ENCODE data around the gene TRPC6. TPM values are rescaled to one million over a fixed set of nuclear protein-coding genes. Genes with fewer than 3 reads are reported as not detected.
"Not testable (repeated sequence)": the region's sequence is repeated elsewhere in the genome, so short reads cannot be mapped to it uniquely, and the experiment has no call there.

The TRPC6 gene
- total RNA-seq, 2 experiments from 2014 or later: not detected

DNA sequence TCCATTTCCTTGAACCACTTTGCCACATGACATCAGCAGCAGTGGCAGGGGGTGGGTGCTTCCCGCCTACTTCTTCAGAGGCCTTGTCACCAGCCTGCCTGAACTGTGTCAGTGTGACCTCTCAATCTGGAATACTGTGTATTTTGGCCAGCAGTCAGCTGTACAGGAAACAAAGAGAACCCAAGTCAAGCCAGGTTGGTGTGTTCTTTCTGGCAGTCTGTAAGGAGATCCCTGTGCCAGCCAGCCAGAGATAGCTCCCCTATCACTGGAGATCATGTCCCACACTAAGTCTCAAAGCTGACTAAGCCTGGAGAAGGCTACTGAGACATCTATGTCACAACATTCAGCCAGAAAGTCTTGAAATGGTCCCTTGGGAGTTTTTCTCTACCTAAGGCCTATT is 142.1 kb downstream of the TRPC6 start:
- DNase-seq: no peak
- H3K36me3 Mint-ChIP-seq (ENCODE audit: low read depth): no peaks in the 10 kb centered on the region
- no peaks in the 10 kb centered on the region for H3K27me3 Mint-ChIP-seq
- no peak overlapping the region for H3K27ac Mint-ChIP-seq
- no peaks in the 10 kb centered on the region for H3K4me1 Mint-ChIP-seq
- POLR2A ChIA-PET: no interaction called here
- CTCF ChIA-PET: no interaction called here
- no peak overlapping the region for H3K4me3 Mint-ChIP-seq
- H3K9me3 Mint-ChIP-seq: no peaks in the 10 kb centered on the region

DNA sequence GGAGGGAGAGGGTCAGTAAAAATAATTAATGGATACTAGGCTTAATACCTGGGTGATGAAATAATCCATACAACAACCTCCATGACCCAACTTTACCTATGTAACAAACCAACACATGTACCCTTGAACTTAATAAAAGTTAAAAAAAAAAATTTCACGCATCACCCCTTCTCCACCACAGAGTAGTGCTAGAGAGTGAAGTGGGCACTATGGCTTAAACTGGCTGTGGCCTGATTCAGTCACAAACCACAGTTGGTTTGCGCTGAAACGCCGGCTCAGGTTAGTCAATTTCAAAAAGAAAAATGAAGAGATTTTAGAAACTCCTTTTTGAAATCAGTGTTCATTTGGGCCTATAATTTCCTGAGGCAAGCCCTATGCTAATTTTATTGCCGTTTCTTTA is 144.3 kb downstream of the TRPC6 start:
- ChIA-PET POLR2A (no interaction called here), CTCF (no interaction called here)
- no peak for DNase-seq
- no peak overlapping the region for H3K4me3 Mint-ChIP-seq
- no peaks in the 10 kb centered on the region for H3K36me3 Mint-ChIP-seq (ENCODE audit: low read depth)
- H3K27ac Mint-ChIP-seq: no peak overlapping the region
- no peaks in the 10 kb centered on the region for H3K4me1 Mint-ChIP-seq
- H3K9me3 Mint-ChIP-seq: no peaks in the 10 kb centered on the region
- H3K27me3 Mint-ChIP-seq: no peaks in the 10 kb centered on the region

DNA sequence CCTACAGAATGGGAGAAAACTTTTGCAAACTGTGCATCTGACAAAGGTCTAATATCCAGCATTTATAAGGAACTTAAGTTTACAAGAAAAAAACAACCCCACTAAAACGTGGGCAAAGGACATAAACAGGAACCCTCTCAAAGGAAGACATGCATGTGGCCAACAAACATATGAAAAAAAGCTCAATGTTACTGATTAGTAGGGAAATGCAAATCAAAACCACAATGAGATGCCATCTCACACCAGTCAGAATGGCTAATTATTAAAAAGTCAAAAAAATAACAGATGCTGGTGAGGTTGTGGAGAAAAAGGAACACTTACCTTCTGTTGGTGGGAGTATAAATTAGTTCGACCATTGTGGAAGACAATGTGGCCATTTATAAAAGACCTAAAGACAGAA is 145.1 kb downstream of the TRPC6 start:
- H3K4me1 Mint-ChIP-seq; H3K4me3 Mint-ChIP-seq; H3K36me3 Mint-ChIP-seq (ENCODE audit: low read depth); DNase-seq; H3K9me3 Mint-ChIP-seq; H3K27ac Mint-ChIP-seq; POLR2A ChIA-PET; H3K27me3 Mint-ChIP-seq; CTCF ChIA-PET: not testable (repeated sequence)

DNA sequence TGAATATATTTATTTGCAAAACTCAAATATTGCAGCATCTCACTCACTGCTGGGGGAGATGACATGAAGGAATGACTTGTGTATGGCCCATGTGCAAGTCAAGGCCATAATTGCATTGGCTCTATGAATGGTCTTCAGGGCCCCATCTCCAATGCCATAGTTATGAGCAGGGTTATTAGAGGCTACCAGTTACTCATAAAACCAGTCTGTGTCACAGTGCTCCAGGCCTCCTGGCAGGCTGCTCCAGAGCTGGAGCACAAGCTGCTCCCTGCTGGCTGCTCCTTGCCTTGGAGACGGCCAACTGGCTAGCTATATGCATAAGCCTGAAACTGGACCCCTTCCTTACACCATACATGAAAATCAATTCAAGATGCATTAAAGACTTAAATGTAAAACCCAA is 145.7 kb downstream of the TRPC6 start:
- no peak overlapping the region for H3K4me3 Mint-ChIP-seq
- H3K27me3 Mint-ChIP-seq: no peaks in the 10 kb centered on the region
- DNase-seq: no peak
- H3K9me3 Mint-ChIP-seq: no peaks in the 10 kb centered on the region
- ChIA-PET CTCF (interaction anchor here (1.0 kb wide), 1 partner anchor 10 kb away, joined by 3 read pairs; no protein-coding TSS in a partner anchor), POLR2A (no interaction called here)
- no peaks in the 10 kb centered on the region for H3K4me1 Mint-ChIP-seq
- H3K36me3 Mint-ChIP-seq (ENCODE audit: low read depth): no peaks in the 10 kb centered on the region
- no peak overlapping the region for H3K27ac Mint-ChIP-seq

DNA sequence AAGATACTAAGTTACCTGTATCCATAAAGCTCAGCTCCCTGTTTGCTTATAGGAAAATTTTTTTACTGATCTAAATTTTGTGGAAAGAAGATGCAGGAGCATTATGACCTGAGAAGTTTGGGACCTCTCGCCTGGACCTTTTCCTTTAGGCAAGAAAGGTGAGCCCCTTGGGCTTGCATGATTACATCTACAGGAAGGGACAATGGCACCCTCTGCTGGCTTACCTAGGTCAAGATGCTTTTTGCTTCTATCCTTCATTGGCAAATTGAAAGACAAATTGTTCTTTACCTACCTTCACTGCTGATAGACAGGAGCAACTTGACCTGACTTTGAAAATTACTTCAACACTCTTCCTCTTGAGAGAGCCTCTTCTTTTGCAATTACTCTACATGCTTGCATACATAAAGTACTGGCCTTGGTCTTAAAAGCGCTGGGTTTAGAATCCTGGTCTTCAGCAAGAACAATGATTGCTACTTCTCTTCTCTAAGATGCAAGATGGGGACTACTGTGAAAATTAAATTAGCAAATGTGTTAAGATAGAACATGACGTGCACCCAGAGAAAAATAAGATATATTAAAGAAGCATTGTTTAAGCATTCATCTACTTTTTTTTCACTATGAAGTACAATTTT is 147.2 kb downstream of the TRPC6 start:
- no peak overlapping the region for H3K27ac Mint-ChIP-seq
- no peak for DNase-seq
- CTCF ChIA-PET: interaction anchor here (0.7 kb wide), 1 partner anchor 23 kb away, joined by 3 read pairs; no protein-coding TSS in a partner anchor
- H3K4me3 Mint-ChIP-seq: no peak overlapping the region
- H3K4me1 Mint-ChIP-seq: peaks cover 3% of the 10 kb centered on the region
- POLR2A ChIA-PET: no interaction called here
- no peaks in the 10 kb centered on the region for H3K27me3 Mint-ChIP-seq
- H3K9me3 Mint-ChIP-seq: peaks cover 2% of the 10 kb centered on the region
- H3K36me3 Mint-ChIP-seq (ENCODE audit: low read depth): no peaks in the 10 kb centered on the region

DNA sequence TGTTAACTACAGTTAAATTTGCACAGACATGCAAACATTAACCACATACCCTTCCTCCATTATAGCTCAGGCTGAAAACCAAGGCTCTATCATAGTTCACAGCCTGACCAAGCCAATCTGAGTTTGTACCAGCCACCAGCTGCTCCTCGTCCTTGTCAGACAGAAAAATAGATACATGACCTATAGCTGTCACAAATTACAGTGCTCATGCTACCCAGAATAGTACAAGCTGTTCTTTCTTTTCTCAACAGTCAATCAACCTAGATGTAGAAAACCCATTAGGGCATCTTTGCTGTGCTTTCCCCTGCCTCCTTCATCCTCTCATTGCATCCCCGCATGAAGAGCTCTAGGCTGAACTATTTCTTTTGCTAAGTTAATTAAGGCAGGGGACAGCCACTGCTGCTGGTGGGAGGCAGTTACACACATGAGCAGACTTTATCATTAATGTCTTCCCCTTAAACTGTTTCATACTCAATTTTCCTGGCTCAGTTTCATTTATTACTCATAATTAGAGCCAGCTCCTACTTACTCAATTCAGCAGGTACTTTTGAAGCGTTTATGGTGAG is 148.3 kb downstream of the TRPC6 start:
- CTCF ChIA-PET: no interaction called here

DNA sequence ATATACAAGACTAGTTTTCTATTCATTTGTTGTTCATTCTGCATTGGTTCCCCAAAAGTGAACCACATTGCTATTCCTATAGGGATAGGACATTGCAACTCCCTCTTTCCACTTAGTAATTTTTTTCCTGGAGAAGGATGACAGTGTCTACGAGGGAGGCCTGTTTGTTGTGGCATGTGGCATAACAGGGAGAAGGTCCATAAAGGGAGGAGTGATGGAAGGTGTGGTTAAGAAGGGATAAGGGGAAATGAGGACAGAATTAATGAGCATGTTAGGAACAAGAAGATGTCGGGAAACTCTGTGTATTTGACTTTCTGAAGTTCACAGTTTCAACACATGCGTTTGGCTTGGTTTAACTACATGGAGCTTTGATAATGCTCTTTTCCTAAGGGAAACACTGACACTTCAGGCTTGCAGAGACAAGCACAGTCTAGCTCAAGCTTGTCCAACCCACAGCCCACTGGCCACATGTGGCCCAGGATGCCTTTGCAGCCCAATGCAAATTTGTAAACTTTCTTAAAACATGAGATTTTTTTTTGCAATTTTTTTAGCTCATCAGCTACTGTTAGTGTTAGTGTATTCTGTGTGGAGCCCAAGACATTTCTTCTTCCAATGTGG is 149.7 kb downstream of the TRPC6 start:
- no peak overlapping the region for H3K27ac Mint-ChIP-seq
- no peak for DNase-seq
- ChIA-PET POLR2A (no interaction called here), CTCF (no interaction called here)
- no peaks in the 10 kb centered on the region for H3K27me3 Mint-ChIP-seq
- peaks cover 3% of the 10 kb centered on the region for H3K4me1 Mint-ChIP-seq
- H3K9me3 Mint-ChIP-seq: peaks cover 4% of the 10 kb centered on the region
- no peaks in the 10 kb centered on the region for H3K36me3 Mint-ChIP-seq (ENCODE audit: low read depth)
- no peak overlapping the region for H3K4me3 Mint-ChIP-seq

More for the DNA sequence above, 148.3 kb downstream of the TRPC6 start:
- Mint-ChIP-seq H3K27ac (no peak overlapping the region), H3K9me3 (peaks cover 2% of the 10 kb centered on the region), H3K27me3 (no peaks in the 10 kb centered on the region), H3K36me3 (ENCODE audit: low read depth) (no peaks in the 10 kb centered on the region), H3K4me1 (peaks cover 3% of the 10 kb centered on the region), H3K4me3 (no peak overlapping the region)
- POLR2A ChIA-PET: no interaction called here
- no peak for DNase-seq

DNA sequence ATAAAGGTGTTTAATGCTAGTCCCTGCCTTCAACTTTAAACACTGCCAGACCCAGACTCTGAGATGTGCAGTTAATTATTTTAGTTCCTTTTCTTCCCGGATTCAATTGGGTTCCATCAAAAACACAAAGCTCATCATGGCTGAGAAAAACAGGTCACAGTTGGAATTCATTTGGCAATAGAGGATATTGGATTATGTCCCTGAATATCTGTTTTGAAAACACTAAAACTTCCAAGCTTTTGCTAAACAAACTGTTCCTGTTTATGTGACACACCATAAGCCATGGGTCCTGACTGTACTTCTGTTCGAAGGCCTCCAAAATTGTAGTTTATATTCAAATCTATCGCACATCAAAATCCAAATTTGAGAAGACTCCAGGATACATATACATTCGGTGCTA is 150.7 kb downstream of the TRPC6 start:
- Mint-ChIP-seq H3K4me3 (no peak overlapping the region), H3K4me1 (peaks cover 3% of the 10 kb centered on the region), H3K27ac (no peak overlapping the region), H3K27me3 (no peaks in the 10 kb centered on the region), H3K9me3 (peaks cover 4% of the 10 kb centered on the region), H3K36me3 (ENCODE audit: low read depth) (no peaks in the 10 kb centered on the region)
- ChIA-PET POLR2A (no interaction called here), CTCF (no interaction called here)
- DNase-seq: no peak

DNA sequence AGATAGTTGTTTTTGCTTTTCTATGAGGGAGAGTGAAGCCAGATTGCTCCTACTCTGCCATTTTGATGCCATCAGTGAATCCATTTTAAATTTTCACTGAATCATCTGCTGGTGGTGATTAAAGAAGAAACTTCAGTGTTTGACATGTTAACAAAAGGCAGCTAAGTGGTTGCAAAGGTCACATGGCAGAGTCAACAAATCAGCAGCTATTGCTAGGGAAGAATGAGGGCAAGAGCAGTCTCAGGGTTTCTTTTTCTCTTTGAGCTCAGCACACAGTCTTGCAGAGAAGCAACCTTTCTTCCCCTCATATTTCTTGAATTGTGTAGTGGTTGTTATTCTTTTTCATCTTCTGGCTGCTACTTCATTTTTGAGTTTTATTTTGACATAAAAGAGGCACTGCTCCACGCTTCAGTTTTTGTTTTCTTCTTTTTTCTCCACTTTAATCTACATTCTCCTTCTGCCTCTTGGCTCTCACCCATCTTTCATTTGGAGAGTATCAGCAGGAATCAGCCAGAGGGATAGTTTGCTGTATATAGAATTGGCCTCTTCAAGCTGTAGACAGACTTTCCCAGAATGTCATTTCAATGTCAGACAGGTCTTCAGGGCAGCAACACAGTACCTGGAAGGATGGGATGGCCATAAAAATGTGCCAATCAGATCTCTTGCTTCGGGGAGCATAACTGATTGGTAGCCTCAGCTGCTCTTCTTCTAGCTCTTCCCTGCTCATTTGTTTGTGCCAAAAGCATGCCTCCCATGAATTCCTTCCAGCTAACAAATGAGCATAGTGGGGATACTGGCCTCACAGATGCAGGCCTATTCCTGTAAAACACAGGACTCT is 153.9 kb downstream of the TRPC6 start:
- Mint-ChIP-seq H3K4me3 (no peak overlapping the region), H3K36me3 (ENCODE audit: low read depth) (no peaks in the 10 kb centered on the region), H3K27me3 (no peaks in the 10 kb centered on the region), H3K4me1 (peaks cover 3% of the 10 kb centered on the region), H3K9me3 (peaks cover 4% of the 10 kb centered on the region), H3K27ac (no peak overlapping the region)
- no peak for DNase-seq
- ChIA-PET POLR2A (no interaction called here), CTCF (no interaction called here)

DNA sequence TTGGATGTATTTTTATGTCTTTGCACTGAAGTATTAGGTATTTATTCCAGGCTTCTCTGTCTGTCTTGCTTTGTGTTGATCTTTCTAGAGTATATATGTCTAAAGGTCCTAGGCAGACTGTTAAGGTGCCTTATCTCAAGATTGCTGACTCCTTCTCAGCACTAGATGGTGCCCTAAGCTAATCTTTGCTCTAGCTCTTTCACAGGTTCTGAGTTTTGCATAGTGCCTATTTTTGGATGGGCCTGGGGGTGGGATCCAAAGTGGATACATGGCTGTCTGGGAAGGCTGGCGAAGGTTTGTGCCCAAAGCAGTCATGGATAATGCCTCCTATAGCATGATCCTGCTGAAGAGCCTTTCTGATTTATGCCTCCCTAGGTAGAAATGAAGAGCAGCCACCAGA is 154.9 kb downstream of the TRPC6 start:
- Mint-ChIP-seq H3K4me1 (peaks cover 3% of the 10 kb centered on the region), H3K36me3 (ENCODE audit: low read depth) (no peaks in the 10 kb centered on the region), H3K9me3 (peaks cover 4% of the 10 kb centered on the region), H3K27me3 (no peaks in the 10 kb centered on the region), H3K27ac (no peak overlapping the region), H3K4me3 (no peak overlapping the region)
- DNase-seq: no peak
- CTCF ChIA-PET: no interaction called here
- POLR2A ChIA-PET: no interaction called here

DNA sequence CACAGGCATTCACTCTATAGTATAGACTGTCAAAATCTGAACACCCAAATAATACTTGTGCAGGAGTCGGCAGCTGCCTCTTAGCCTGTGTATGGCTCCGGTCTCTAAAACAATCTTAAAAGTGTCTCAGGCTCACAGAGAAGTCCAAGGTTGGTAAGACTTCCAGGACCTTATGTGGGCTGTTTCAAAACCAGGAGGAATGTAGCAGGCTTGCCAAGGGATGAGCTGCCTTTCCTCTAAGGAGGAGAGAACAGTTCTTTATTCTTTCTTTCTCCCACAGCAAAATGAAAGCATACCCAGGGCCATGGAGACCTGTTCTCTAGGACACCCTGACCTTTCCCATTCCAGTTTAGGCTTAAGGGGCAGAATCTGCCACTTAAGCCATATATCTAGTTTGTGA is 176.5 kb downstream of the TRPC6 start:
- Mint-ChIP-seq H3K36me3 (ENCODE audit: low read depth) (no peaks in the 10 kb centered on the region), H3K27me3 (no peaks in the 10 kb centered on the region), H3K4me3 (no peak overlapping the region), H3K9me3 (peaks cover 1% of the 10 kb centered on the region), H3K27ac (no peak overlapping the region), H3K4me1 (no peaks in the 10 kb centered on the region)
- DNase-seq: no peak
- ChIA-PET CTCF (no interaction called here), POLR2A (no interaction called here)
